K562 (cell line): ENCODE data around the gene MSRB3.
"Not testable (repeated sequence)": the region's sequence is repeated elsewhere in the genome, so short reads cannot be mapped to it uniquely, and the experiment has no call there.

Experiments
- BCL6 ChIP-seq: fragments of 250-450 bp; sonication (Bioruptor Pico); IDR thresholded peaks from 2 replicates; pipeline ENCODE4 v1.4.0; 2020
- CEBPB ChIP-seq: fragments of 450-650 bp; IDR thresholded peaks from 2 replicates; pipeline ENCODE4 v1.6.1; 2016; ENCODE audit warnings: missing genetic modification characterization, missing compliant biosample characterization
- MAX ChIP-seq: sonication (generic); formaldehyde crosslinking; IDR thresholded peaks from 2 replicates; pipeline ENCODE4 v1.9.0; 2022; ENCODE audit warnings: mild to moderate bottlenecking, missing genetic modification reagents
- POLR2A ChIP-seq: fragments of 450-650 bp; conservative IDR thresholded peaks from 2 replicates; pipeline ENCODE4 v1.6.1; 2016
- SP1 ChIP-seq: sonication (generic); formaldehyde crosslinking; IDR thresholded peaks from 2 replicates; pipeline ENCODE4 v1.8.1; 2022; ENCODE audit warnings: mild to moderate bottlenecking, missing genetic modification reagents
- USF1 ChIP-seq: sonication (generic); formaldehyde crosslinking; IDR thresholded peaks from 2 replicates; pipeline ENCODE4 v1.9.0; 2022; ENCODE audit warnings: mild to moderate bottlenecking, missing genetic modification reagents

- TF ChIP-seq POLR2A; SP1 (CRISPR knock-in tag); USF1 (CRISPR knock-in tag); BCL6 (CRISPR knock-in tag); MAX (CRISPR knock-in tag); CEBPB: not testable (repeated sequence)
Measured at GRCh38 chr12:65483891-65484516, 205.5 kb downstream of the MSRB3 start.
